WTC11 (cell line): ENCODE data around the gene DNAJC15. TPM values are rescaled to one million over a fixed set of nuclear protein-coding genes. Genes with fewer than 3 reads are reported as not detected.

Experiments
- ATAC-seq: fragments of 200-7000 bp; cut with Tn5 transposase; 2 replicates; pipeline ENCODE4 v1.10.0; 2021; ENCODE audit warnings: mild to moderate bottlenecking, moderate library complexity
- CTCF ChIA-PET: fragments of 300-600 bp; sonication (Branson Sonifier 250); formaldehyde crosslinking; loops from one replicate; lab custom pipeline; 2021; ENCODE audit warnings: antibody characterized with exemption; lab: Charles Lee
- POLR2A ChIA-PET: fragments of 350-600 bp; sonication (Branson Sonifier 250); formaldehyde crosslinking; loops from one replicate; lab custom pipeline; 2021; ENCODE audit warnings: antibody characterized with exemption; lab: Charles Lee
- DNase-seq: peaks from one replicate; pipeline ENCODE4 v3.0.0; 2021; ENCODE audit warnings: low spot score
- H3K27ac Mint-ChIP-seq: 2 replicates; pipeline ENCODE4 v1.8.0; 2021; ENCODE audit warnings: mixed read lengths
- H3K27me3 Mint-ChIP-seq: 2 replicates; pipeline ENCODE4 v1.8.0; 2021; ENCODE audit warnings: low read depth, mild to moderate bottlenecking, moderate library complexity, mixed read lengths
- H3K36me3 Mint-ChIP-seq: 2 replicates; pipeline ENCODE4 v1.8.0; 2021; ENCODE audit warnings: mixed read lengths
- H3K4me1 Mint-ChIP-seq: 2 replicates; pipeline ENCODE4 v1.8.0; 2022; ENCODE audit warnings: mixed read lengths
- H3K4me3 Mint-ChIP-seq: 2 replicates; pipeline ENCODE4 v1.8.0; 2021; ENCODE audit warnings: mild to moderate bottlenecking, moderate library complexity, mixed read lengths
- H3K9me3 Mint-ChIP-seq: 2 replicates; pipeline ENCODE4 v1.8.0; 2021; ENCODE audit warnings: mixed read lengths
- FOXP1 ChIP-seq: sonication (generic); formaldehyde crosslinking; IDR thresholded peaks from 2 replicates; pipeline ENCODE4 v1.8.0; 2022; ENCODE audit warnings: missing genetic modification reagents, mild to moderate bottlenecking, moderate library complexity, borderline replicate concordance
- GTF2I ChIP-seq: fragments of 250-450 bp; sonication (Bioruptor Pico); conservative IDR thresholded peaks from 2 replicates; pipeline ENCODE4 v1.4.0; 2021; ENCODE audit warnings: mild to moderate bottlenecking
- NFATC4 ChIP-seq: fragments of 250-450 bp; sonication (Bioruptor Pico); IDR thresholded peaks from 2 replicates; pipeline ENCODE4 v1.9.0; 2021; ENCODE audit warnings: mild to moderate bottlenecking
- NR1H2 ChIP-seq: sonication (generic); formaldehyde crosslinking; IDR thresholded peaks from 2 replicates; pipeline ENCODE4 v1.9.0; 2021; ENCODE audit warnings: mild to moderate bottlenecking, moderate library complexity, missing genetic modification reagents
- TCF7 ChIP-seq: sonication (generic); formaldehyde crosslinking; IDR thresholded peaks from 2 replicates; pipeline ENCODE4 v1.8.0; 2022; ENCODE audit warnings: mild to moderate bottlenecking, low read depth, missing genetic modification reagents, moderate library complexity
- ZBTB21 ChIP-seq: sonication (generic); formaldehyde crosslinking; IDR thresholded peaks from 2 replicates; pipeline ENCODE4 v1.8.1; 2023; ENCODE audit warnings: mild to moderate bottlenecking, missing genetic modification reagents, borderline replicate concordance
- ZNF416 ChIP-seq: fragments of 250-450 bp; sonication (Bioruptor Pico); IDR thresholded peaks from 2 replicates; pipeline ENCODE4 v1.9.0; 2021; ENCODE audit warnings: mild to moderate bottlenecking, inconsistent platforms
- ZNF671 ChIP-seq: fragments of 250-450 bp; sonication (Bioruptor Pico); IDR thresholded peaks from 2 replicates; pipeline ENCODE4 v1.8.0; 2021; ENCODE audit warnings: mild to moderate bottlenecking
- total RNA-seq: library from RNA; stranded (reverse); gene quantifications from 3 replicates; pipeline ENCODE4 v1.2.3, GENCODE V29; 2021
- TF ChIP-seq, protein P1 (sequence below): sonication (generic); formaldehyde crosslinking; IDR thresholded peaks from 2 replicates; pipeline ENCODE4 v1.8.0; 2023; ENCODE audit warnings: mild to moderate bottlenecking, missing genetic modification reagents
- TF ChIP-seq, protein P2 (sequence below): fragments of 250-450 bp; sonication (Bioruptor Pico); IDR thresholded peaks from 2 replicates; pipeline ENCODE4 v1.9.0; 2021; ENCODE audit warnings: mild to moderate bottlenecking
- TF ChIP-seq, protein P3 (sequence below): sonication (generic); formaldehyde crosslinking; conservative IDR thresholded peaks from 2 replicates; pipeline ENCODE4 v1.8.1; 2023; ENCODE audit warnings: mild to moderate bottlenecking, low read depth, missing genetic modification reagents, moderate library complexity
- TF ChIP-seq, protein P4 (sequence below): fragments of 200-600 bp; IDR thresholded peaks from 2 replicates; pipeline ENCODE4 v1.8.0; 2022; ENCODE audit warnings: antibody characterized with exemption
- TF ChIP-seq, protein P5 (sequence below): fragments of 250-450 bp; sonication (Bioruptor Pico); IDR thresholded peaks from 2 replicates; pipeline ENCODE4 v2.1.2; 2022; ENCODE audit warnings: mild to moderate bottlenecking, moderate library complexity

Gene DNAJC15
- total RNA-seq, 1 experiment from 2014 or later: 12.2 TPM

DNA sequence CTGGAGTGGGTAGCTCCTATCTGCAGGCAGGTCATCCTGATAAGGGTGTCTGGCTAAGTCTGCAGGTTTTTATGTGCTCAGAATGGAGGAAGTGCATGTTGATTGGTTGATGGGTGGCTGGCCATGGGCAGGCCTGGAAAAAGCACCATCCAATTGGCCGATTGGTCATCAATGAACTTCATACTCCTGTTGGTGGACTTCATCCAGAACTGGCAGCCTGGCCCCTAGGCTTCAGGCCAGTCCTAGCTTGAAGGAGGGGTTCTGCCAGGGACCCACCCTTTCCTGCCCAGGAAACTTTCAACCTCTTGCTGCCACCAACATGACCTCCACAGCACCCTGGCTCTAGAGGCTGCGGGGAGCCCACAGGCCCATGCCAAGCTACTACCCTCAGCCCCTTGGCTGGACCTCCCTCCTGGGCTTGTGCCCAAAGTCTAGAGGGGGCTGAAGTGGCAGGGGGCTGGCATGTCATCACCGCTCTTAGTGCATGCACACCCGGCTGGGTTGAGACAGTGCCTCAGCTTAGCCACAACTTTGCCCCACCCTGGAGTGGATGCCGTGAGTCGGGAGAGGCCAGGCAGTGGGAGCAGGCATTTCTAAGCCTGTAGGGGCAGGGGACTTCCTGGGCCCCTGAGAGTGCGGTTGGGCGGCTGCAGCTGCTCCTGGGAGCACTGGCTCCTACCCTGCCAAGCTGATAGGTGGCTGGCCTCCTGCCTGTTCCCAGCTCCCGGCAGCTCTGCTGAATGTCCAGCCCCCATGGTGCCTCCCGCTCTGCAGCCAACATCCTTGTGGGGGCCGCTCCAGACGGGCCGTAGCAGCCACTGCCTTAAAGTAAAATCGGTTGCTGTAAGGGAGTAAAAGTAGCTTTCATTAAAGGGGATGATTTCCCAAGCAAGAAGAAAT is 13.2 kb downstream of the DNAJC15 start:
- H3K4me1 Mint-ChIP-seq: peaks cover 26% of the 10 kb centered on the region
- CTCF ChIA-PET: interaction anchor here (0.7 kb wide), 1 partner anchor 123 kb away, joined by 3 read pairs; no protein-coding TSS in a partner anchor
- H3K27me3 Mint-ChIP-seq: no peaks in the 10 kb centered on the region
- peaks cover 8% of the 10 kb centered on the region for H3K36me3 Mint-ChIP-seq
- peak; percentile 66 for ATAC-seq
- POLR2A ChIA-PET: no interaction called here
- H3K9me3 Mint-ChIP-seq: no peaks in the 10 kb centered on the region; the same call in 1 of the 2 replicates
- no peak overlapping the region for H3K27ac Mint-ChIP-seq
- TF ChIP-seq NFATC4 (CRISPR knock-in tag): no peak
- TF ChIP-seq, protein P1, sequence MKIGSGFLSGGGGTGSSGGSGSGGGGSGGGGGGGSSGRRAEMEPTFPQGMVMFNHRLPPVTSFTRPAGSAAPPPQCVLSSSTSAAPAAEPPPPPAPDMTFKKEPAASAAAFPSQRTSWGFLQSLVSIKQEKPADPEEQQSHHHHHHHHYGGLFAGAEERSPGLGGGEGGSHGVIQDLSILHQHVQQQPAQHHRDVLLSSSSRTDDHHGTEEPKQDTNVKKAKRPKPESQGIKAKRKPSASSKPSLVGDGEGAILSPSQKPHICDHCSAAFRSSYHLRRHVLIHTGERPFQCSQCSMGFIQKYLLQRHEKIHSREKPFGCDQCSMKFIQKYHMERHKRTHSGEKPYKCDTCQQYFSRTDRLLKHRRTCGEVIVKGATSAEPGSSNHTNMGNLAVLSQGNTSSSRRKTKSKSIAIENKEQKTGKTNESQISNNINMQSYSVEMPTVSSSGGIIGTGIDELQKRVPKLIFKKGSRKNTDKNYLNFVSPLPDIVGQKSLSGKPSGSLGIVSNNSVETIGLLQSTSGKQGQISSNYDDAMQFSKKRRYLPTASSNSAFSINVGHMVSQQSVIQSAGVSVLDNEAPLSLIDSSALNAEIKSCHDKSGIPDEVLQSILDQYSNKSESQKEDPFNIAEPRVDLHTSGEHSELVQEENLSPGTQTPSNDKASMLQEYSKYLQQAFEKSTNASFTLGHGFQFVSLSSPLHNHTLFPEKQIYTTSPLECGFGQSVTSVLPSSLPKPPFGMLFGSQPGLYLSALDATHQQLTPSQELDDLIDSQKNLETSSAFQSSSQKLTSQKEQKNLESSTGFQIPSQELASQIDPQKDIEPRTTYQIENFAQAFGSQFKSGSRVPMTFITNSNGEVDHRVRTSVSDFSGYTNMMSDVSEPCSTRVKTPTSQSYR (CRISPR knock-in tag): no peak
- TF ChIP-seq, protein P2, sequence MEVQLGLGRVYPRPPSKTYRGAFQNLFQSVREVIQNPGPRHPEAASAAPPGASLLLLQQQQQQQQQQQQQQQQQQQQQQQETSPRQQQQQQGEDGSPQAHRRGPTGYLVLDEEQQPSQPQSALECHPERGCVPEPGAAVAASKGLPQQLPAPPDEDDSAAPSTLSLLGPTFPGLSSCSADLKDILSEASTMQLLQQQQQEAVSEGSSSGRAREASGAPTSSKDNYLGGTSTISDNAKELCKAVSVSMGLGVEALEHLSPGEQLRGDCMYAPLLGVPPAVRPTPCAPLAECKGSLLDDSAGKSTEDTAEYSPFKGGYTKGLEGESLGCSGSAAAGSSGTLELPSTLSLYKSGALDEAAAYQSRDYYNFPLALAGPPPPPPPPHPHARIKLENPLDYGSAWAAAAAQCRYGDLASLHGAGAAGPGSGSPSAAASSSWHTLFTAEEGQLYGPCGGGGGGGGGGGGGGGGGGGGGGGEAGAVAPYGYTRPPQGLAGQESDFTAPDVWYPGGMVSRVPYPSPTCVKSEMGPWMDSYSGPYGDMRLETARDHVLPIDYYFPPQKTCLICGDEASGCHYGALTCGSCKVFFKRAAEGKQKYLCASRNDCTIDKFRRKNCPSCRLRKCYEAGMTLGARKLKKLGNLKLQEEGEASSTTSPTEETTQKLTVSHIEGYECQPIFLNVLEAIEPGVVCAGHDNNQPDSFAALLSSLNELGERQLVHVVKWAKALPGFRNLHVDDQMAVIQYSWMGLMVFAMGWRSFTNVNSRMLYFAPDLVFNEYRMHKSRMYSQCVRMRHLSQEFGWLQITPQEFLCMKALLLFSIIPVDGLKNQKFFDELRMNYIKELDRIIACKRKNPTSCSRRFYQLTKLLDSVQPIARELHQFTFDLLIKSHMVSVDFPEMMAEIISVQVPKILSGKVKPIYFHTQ (CRISPR knock-in tag): no peak
- TF ChIP-seq TCF7 (CRISPR knock-in tag): no peak
- TF ChIP-seq ZNF671 (CRISPR knock-in tag): no peak
- TF ChIP-seq, protein P3, sequence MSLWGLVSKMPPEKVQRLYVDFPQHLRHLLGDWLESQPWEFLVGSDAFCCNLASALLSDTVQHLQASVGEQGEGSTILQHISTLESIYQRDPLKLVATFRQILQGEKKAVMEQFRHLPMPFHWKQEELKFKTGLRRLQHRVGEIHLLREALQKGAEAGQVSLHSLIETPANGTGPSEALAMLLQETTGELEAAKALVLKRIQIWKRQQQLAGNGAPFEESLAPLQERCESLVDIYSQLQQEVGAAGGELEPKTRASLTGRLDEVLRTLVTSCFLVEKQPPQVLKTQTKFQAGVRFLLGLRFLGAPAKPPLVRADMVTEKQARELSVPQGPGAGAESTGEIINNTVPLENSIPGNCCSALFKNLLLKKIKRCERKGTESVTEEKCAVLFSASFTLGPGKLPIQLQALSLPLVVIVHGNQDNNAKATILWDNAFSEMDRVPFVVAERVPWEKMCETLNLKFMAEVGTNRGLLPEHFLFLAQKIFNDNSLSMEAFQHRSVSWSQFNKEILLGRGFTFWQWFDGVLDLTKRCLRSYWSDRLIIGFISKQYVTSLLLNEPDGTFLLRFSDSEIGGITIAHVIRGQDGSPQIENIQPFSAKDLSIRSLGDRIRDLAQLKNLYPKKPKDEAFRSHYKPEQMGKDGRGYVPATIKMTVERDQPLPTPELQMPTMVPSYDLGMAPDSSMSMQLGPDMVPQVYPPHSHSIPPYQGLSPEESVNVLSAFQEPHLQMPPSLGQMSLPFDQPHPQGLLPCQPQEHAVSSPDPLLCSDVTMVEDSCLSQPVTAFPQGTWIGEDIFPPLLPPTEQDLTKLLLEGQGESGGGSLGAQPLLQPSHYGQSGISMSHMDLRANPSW (CRISPR knock-in tag): no peak
- TF ChIP-seq, protein P4, sequence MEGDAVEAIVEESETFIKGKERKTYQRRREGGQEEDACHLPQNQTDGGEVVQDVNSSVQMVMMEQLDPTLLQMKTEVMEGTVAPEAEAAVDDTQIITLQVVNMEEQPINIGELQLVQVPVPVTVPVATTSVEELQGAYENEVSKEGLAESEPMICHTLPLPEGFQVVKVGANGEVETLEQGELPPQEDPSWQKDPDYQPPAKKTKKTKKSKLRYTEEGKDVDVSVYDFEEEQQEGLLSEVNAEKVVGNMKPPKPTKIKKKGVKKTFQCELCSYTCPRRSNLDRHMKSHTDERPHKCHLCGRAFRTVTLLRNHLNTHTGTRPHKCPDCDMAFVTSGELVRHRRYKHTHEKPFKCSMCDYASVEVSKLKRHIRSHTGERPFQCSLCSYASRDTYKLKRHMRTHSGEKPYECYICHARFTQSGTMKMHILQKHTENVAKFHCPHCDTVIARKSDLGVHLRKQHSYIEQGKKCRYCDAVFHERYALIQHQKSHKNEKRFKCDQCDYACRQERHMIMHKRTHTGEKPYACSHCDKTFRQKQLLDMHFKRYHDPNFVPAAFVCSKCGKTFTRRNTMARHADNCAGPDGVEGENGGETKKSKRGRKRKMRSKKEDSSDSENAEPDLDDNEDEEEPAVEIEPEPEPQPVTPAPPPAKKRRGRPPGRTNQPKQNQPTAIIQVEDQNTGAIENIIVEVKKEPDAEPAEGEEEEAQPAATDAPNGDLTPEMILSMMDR: no peak
- no peak for TF ChIP-seq NR1H2
- no peak for TF ChIP-seq FOXP1 (CRISPR knock-in tag)
- no peak for TF ChIP-seq GTF2I (CRISPR knock-in tag)
- TF ChIP-seq ZBTB21 (CRISPR knock-in tag): no peak
- TF ChIP-seq ZNF416 (CRISPR knock-in tag): no peak
- TF ChIP-seq, protein P5, sequence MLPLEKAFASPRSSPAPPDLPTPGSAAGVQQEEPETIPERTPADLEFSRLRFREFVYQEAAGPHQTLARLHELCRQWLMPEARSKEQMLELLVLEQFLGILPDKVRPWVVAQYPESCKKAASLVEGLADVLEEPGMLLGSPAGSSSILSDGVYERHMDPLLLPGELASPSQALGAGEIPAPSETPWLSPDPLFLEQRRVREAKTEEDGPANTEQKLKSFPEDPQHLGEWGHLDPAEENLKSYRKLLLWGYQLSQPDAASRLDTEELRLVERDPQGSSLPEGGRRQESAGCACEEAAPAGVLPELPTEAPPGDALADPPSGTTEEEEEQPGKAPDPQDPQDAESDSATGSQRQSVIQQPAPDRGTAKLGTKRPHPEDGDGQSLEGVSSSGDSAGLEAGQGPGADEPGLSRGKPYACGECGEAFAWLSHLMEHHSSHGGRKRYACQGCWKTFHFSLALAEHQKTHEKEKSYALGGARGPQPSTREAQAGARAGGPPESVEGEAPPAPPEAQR (CRISPR knock-in tag): no peak
- no peak for DNase-seq
- no peak overlapping the region for H3K4me3 Mint-ChIP-seq
